Lower leg skin (tissue), 4 donors: ENCODE results near the gene ATN1. TPM values are rescaled to one million over a fixed set of nuclear protein-coding genes. Genes with fewer than 3 reads are reported as not detected.
A peak's percentile ranks its signal among the peaks of the same experiment; 100 is the strongest.

Source experiments
- DNase-seq, 2 donors: peaks; one replicate each; pipeline ENCODE4 v3.0.0-alpha.2; 2019; ENCODE audit warnings: low spot score in 2 of 2
- H3K4me3 ChIP-seq: fragments of 200-600 bp; sonication (generic); 2 replicates; pipeline ENCODE4 v1.5.1; 2017; ENCODE audit warnings: mild to moderate bottlenecking, low read depth; ENCODE audit not compliant: poor library complexity, severe bottlenecking
- CTCF ChIP-seq, 3 donors: fragments of 450-650 bp; IDR thresholded peaks; one replicate each; pipeline ENCODE4 v1.5.1; 2016; ENCODE audit warnings: antibody characterized with exemption in 3 of 3, mild to moderate bottlenecking in 3 of 3, moderate library complexity in 2 of 3
- POLR2A ChIP-seq, 2 donors: fragments of 450-650 bp; IDR thresholded peaks; one replicate each; pipeline ENCODE4 v1.6.1; 2016 to 2017; ENCODE audit warnings: antibody characterized with exemption in 2 of 2, mild to moderate bottlenecking in 1 of 2, moderate library complexity in 1 of 2
- WGBS, 2 donors: methylation state at CpG; one replicate each; pipeline ENCODE4 v1.1.5; 2018; 5-methylcytosine and 5-hydroxymethylcytosine counted together
- intact Hi-C: fragments of 100-400 bp; cut with DNase I; formaldehyde crosslinking; loops from one replicate; pipeline ENCODE4 v1.15.0; 2023; ENCODE audit warnings: low total_unique reads
- total RNA-seq, 4 donors: library from RNA; depleted of rRNA; stranded (reverse); fragments of >200 nt; gene quantifications; one replicate each; pipeline ENCODE4 v1.1.0, GENCODE V29; 2016

ATN1 gene
- total RNA-seq, 4 donors from 2014 or later: 33.4 to 115 (median 64.0) TPM

GRCh38 chr12:6938353-6939190 lies 10.8 kb downstream of the ATN1 start:
- no peak overlapping the region for H3K4me3 ChIP-seq
- intact Hi-C loops: no loop called here
- peak in 1 of 2 donors; percentile 91 for DNase-seq
- TF ChIP-seq POLR2A (IDR thresholded peaks at IDR 0.05): no peak
- 67 to 75% methylated on average over 21 to 27 of the region's 32 CpGs for WGBS, 2 donors

- no peak overlapping the region for H3K4me3 ChIP-seq
- TF ChIP-seq POLR2A (IDR thresholded peaks at IDR 0.05): no peak
- no peak for TF ChIP-seq CTCF (IDR thresholded peaks at IDR 0.05)
- no peak for DNase-seq
- 77 to 78% methylated on average over 2 of the region's 2 CpGs for WGBS, 2 donors
- intact Hi-C loops: no loop called here
Observed at GRCh38 chr12:6939191-6939540, 11.4 kb downstream of the ATN1 start.

- intact Hi-C loops: no loop called here
- DNase-seq: peak in 1 of 2 donors; percentile 86
- H3K4me3 ChIP-seq: no peak overlapping the region
- WGBS, 2 donors: 55 to 77% methylated on average over 8 to 9 of the region's 12 CpGs
- TF ChIP-seq CTCF (IDR thresholded peaks at IDR 0.05): no peak
- TF ChIP-seq POLR2A (IDR thresholded peaks at IDR 0.05): no peak
Observed at GRCh38 chr12:6941267-6941666, 13.5 kb downstream of the ATN1 start.

GRCh38 chr12:6941782-6942181 lies 14.0 kb downstream of the ATN1 start:
- TF ChIP-seq POLR2A (IDR thresholded peaks at IDR 0.05) (no peak), CTCF (IDR thresholded peaks at IDR 0.05) (no peak)
- 76% methylated on average over 12 of the region's 12 CpGs for WGBS, 2 donors
- DNase-seq: no peak
- intact Hi-C loops: no loop called here
- no peak overlapping the region for H3K4me3 ChIP-seq

GRCh38 chr12:6942331-6942665 lies 14.5 kb downstream of the ATN1 start:
- TF ChIP-seq CTCF (IDR thresholded peaks at IDR 0.05) (no peak), POLR2A (IDR thresholded peaks at IDR 0.05) (no peak)
- peak in 1 of 2 donors; percentile 86 for DNase-seq
- WGBS, 2 donors: 82 to 85% methylated on average over 11 of the region's 11 CpGs
- no peak overlapping the region for H3K4me3 ChIP-seq
- intact Hi-C loops: no loop called here

- DNase-seq: peak; percentile 92 to 96
- 1% methylated on average over 13 of the region's 13 CpGs for WGBS, 2 donors
- no peak for TF ChIP-seq CTCF (IDR thresholded peaks at IDR 0.05)
- no peak for TF ChIP-seq POLR2A (IDR thresholded peaks at IDR 0.05)
- intact Hi-C loops: no loop called here
- H3K4me3 ChIP-seq: no peak overlapping the region
Observed at GRCh38 chr12:6943389-6943721, 15.6 kb downstream of the ATN1 start.
